Measurements from ENCODE around the gene ANO1.

The ANO1 gene

DNA sequence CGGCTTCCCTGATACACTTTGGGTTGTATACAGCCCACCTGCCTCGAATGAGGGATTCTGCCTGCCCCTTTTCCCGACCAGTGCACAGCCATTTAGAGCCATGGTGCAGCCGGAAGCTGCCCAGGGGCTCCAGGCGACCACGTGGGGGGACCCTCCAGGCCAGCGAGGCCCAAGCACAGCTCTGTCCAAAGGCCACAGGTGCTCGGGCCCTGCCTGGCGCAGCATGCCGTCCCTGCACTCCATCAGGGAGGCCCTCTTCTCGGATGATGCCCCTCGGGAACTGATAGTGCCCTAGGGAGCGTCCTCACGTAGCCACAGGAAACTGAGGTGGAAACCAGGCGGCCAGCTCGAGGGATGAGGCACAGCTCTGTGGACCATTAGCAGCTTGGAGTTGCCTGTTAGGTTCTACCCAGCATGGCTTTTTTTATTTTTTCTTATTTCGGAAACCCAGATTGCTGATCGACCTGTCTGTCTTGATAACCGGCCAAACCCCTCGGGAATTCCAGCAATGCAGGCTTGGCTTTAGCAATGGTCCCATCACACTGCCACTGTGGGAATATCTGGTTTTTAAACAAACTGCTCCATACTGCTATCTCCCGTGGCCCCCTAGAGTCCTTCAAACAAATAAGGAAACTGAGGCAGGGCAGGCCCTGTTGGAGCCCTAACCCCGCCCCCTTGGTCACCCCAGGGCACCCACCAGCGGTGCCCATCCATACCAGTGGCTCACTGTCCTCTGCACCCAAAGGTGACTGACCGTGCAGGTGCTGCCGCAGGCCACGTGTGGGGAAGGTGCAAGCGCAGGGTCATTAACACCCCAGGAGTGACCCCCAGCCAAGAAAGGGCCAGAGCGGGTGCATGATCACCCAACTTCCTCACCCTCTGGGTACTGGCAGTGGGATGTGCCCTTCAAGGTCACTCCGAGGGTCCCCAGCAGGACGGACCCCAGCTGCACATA, 8.0 kb downstream of the ANO1 start:
- H3K27me3 ChIP-seq (ENCODE audit: insufficient read depth, low read length) = no peaks in the 10 kb centered on the region
- H3K79me2 ChIP-seq (ENCODE audit: insufficient read depth, low read length) = no peaks in the 10 kb centered on the region
- TF ChIP-seq, protein P1, sequence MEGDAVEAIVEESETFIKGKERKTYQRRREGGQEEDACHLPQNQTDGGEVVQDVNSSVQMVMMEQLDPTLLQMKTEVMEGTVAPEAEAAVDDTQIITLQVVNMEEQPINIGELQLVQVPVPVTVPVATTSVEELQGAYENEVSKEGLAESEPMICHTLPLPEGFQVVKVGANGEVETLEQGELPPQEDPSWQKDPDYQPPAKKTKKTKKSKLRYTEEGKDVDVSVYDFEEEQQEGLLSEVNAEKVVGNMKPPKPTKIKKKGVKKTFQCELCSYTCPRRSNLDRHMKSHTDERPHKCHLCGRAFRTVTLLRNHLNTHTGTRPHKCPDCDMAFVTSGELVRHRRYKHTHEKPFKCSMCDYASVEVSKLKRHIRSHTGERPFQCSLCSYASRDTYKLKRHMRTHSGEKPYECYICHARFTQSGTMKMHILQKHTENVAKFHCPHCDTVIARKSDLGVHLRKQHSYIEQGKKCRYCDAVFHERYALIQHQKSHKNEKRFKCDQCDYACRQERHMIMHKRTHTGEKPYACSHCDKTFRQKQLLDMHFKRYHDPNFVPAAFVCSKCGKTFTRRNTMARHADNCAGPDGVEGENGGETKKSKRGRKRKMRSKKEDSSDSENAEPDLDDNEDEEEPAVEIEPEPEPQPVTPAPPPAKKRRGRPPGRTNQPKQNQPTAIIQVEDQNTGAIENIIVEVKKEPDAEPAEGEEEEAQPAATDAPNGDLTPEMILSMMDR (IDR thresholded peaks at IDR 0.05; ENCODE audit: low read length) = no peak
- TF ChIP-seq EZH2 (IDR thresholded peaks at IDR 0.05; ENCODE audit: borderline replicate concordance, low read length) = no peak
- H3K4me2 ChIP-seq (ENCODE audit: low read length) = no peak overlapping the region
- no peak overlapping the region for H3K9ac ChIP-seq (ENCODE audit: low read length)
- H3K9me3 ChIP-seq (ENCODE audit: low read length) = no peaks in the 10 kb centered on the region
- no peaks in the 10 kb centered on the region for H3K36me3 ChIP-seq (ENCODE audit: insufficient read depth, low read length)
- no peak overlapping the region for H2AFZ ChIP-seq (ENCODE audit: low read length)
- H3K9me2 ChIP-seq (ENCODE audit: low read depth, low read length) = no peaks in the 10 kb centered on the region
- H3K4me3 ChIP-seq (ENCODE audit: low read depth, low read length, poor library complexity, severe bottlenecking) = no peak overlapping the region
- H4K20me1 ChIP-seq (ENCODE audit: insufficient read depth, low read length) = no peaks in the 10 kb centered on the region
- H3F3A ChIP-seq (ENCODE audit: insufficient read depth, low read length) = no peaks in the 10 kb centered on the region
- no peak overlapping the region for H3K27ac ChIP-seq (ENCODE audit: low read depth, low read length, poor library complexity, severe bottlenecking)
- H3K4me1 ChIP-seq (ENCODE audit: insufficient read depth, low read length, severe bottlenecking) = no peaks in the 10 kb centered on the region

DNA sequence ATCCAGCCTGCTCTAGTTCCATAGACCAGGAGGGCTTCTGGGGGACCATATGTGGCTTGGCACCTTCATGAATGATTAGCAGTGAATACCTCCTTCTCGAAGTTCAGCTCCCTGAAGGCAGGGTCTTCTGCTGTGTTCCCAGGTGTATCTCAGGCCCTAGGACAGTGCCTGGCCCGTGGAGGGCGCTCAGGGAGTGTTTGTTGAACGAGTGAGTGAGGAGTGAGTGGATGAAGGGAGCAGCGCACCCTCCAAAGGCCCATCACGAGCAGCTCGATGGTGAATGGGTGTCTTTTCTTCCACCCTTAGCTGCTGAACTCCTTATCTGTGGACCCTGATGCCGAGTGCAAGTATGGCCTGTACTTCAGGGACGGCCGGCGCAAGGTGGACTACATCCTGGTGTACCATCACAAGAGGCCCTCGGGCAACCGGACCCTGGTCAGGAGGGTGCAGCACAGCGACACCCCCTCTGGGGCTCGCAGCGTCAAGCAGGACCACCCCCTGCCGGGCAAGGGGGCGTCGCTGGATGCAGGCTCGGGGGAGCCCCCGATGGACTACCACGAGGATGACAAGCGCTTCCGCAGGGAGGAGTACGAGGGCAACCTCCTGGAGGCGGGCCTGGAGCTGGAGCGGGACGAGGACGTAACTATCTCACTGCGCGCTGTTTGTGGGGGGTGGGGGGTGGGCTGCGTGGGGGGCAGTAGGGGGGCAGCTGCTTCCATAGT, 9.5 kb downstream of the ANO1 start:
- H3K27me3 ChIP-seq (ENCODE audit: insufficient read depth, low read length) = no peaks in the 10 kb centered on the region
- no peaks in the 10 kb centered on the region for H3K79me2 ChIP-seq (ENCODE audit: insufficient read depth, low read length)
- H3K36me3 ChIP-seq (ENCODE audit: insufficient read depth, low read length) = no peaks in the 10 kb centered on the region

DNA sequence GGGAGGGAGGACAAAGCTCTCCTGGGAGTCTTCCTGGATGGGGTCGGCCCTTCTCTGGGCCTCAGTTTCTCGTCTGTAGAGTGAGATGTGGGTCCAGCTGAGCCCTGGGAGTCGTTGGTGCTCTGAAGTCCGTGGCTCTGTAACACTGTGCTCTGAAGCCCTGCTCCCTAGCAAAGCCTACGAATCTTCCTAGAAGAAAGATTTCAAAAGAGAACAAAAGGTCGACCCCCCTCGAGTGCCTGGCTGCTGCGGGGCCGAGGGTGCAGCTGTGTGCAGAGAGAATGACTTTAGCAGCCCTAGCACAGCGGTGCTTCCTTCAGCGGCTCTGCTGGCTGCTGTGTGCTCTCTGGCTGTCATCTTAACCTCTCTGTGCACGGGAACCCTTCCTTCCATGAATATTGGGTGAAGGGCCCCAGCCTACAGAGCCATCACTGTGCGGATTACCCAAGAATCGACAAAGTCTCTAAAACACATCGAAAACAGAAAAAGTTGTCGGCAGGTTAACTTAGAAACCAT, 10.7 kb downstream of the ANO1 start:
- Histone ChIP-seq H3K4me1 (ENCODE audit: insufficient read depth, low read length, severe bottlenecking) (no peaks in the 10 kb centered on the region), H3K4me2 (ENCODE audit: low read length) (no peak overlapping the region), H3K4me3 (ENCODE audit: low read depth, low read length, poor library complexity, severe bottlenecking) (no peak overlapping the region), H3K9me3 (ENCODE audit: low read length) (no peaks in the 10 kb centered on the region), H3K27ac (ENCODE audit: low read depth, low read length, poor library complexity, severe bottlenecking) (no peak overlapping the region), H3F3A (ENCODE audit: insufficient read depth, low read length) (no peaks in the 10 kb centered on the region), H3K79me2 (ENCODE audit: insufficient read depth, low read length) (no peaks in the 10 kb centered on the region), H3K36me3 (ENCODE audit: insufficient read depth, low read length) (no peaks in the 10 kb centered on the region), H3K9me2 (ENCODE audit: low read depth, low read length) (no peaks in the 10 kb centered on the region), H4K20me1 (ENCODE audit: insufficient read depth, low read length) (no peaks in the 10 kb centered on the region), H3K27me3 (ENCODE audit: insufficient read depth, low read length) (no peaks in the 10 kb centered on the region), H3K9ac (ENCODE audit: low read length) (no peak overlapping the region), H2AFZ (ENCODE audit: low read length) (no peak overlapping the region)
- TF ChIP-seq, protein P1 (IDR thresholded peaks at IDR 0.05; ENCODE audit: low read length) = no peak
- no peak for TF ChIP-seq EZH2 (IDR thresholded peaks at IDR 0.05; ENCODE audit: borderline replicate concordance, low read length)

More for the DNA sequence above, 9.5 kb downstream of the ANO1 start:
- Histone ChIP-seq H3F3A (ENCODE audit: insufficient read depth, low read length) (no peaks in the 10 kb centered on the region), H3K4me2 (ENCODE audit: low read length) (no peak overlapping the region), H3K4me1 (ENCODE audit: insufficient read depth, low read length, severe bottlenecking) (no peaks in the 10 kb centered on the region), H4K20me1 (ENCODE audit: insufficient read depth, low read length) (no peaks in the 10 kb centered on the region), H3K9ac (ENCODE audit: low read length) (no peak overlapping the region), H2AFZ (ENCODE audit: low read length) (no peak overlapping the region), H3K4me3 (ENCODE audit: low read depth, low read length, poor library complexity, severe bottlenecking) (no peak overlapping the region), H3K27ac (ENCODE audit: low read depth, low read length, poor library complexity, severe bottlenecking) (no peak overlapping the region), H3K9me2 (ENCODE audit: low read depth, low read length) (no peaks in the 10 kb centered on the region), H3K9me3 (ENCODE audit: low read length) (no peaks in the 10 kb centered on the region)
- TF ChIP-seq, protein P1 (IDR thresholded peaks at IDR 0.05; ENCODE audit: low read length) = no peak
- TF ChIP-seq EZH2 (IDR thresholded peaks at IDR 0.05; ENCODE audit: borderline replicate concordance, low read length) = no peak
